Endothelial cell of umbilical vein (primary cell): Measurements from ENCODE around the gene SLAMF1.

Experiments
- JUN ChIP-seq: IDR thresholded peaks from 2 replicates; pipeline ENCODE4 v1.6.1; 2011; ENCODE audit warnings: borderline replicate concordance, low read depth; ENCODE audit not compliant: insufficient read length, insufficient read depth
- POLR2A ChIP-seq: IDR thresholded peaks from 2 replicates; pipeline ENCODE4 v1.6.1; 2012; ENCODE audit warnings: low read depth, mild to moderate bottlenecking, control low read depth, low read length
- POLR2AphosphoS5 ChIP-seq: IDR thresholded peaks from 2 replicates; pipeline ENCODE4 v1.6.1; 2012; ENCODE audit warnings: low read depth, mild to moderate bottlenecking, control low read depth, low read length, moderate library complexity; ENCODE audit not compliant: insufficient read depth
- TF ChIP-seq, protein P1 (sequence below), 2 donors: IDR thresholded peaks; 1 replicate in 1 of 2; 2 replicates in 1 of 2; pipeline ENCODE4 v1.5.1; 2011; ENCODE audit warnings: low read length in 2 of 2, mild to moderate bottlenecking in 2 of 2, moderate library complexity in 2 of 2, control low read depth in 1 of 2, inconsistent platforms in 1 of 2, low read depth in 1 of 2; ENCODE audit not compliant: insufficient read depth in 1 of 2; ENCODE audit errors: extremely low read depth in 1 of 2

DNA sequence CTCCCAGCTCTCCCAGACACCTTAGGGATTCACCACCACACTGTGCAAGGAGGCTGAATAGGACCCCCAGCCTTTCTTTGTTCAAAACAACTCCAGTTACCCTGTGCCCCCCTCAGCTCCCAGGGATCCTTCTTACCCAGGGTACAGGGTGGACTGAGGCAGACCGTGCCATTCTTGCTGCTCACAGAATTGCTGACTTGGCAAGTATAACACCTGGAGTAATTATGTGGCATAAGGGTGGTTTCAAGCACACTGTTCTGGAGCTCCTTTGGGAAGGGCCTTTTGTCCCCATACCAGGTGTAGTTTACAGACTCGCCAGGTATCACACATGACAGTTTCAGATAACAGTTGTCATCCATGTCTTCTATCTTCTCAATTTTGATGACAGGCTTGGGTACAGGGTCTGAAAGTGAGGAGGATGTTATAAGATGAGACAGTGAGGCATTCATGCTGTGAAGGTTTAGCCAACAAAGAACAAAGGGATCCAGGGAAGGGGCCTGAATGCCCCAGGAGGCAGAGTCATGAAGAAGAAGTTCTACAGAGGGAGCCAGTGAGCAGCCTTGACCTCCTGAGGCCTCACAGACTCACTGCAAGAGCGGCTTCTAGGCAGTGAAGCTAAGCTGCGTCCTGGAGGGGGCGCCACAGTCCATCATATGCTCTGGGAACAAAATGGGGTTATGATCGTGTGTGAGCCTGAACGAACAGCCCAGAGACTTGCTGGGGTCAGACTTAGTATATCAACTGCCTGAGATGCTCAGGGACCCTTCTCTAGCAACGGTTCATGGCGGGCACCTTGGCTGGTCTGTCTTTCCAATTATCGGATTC is 34.4 kb upstream of the SLAMF1 start:
- TF ChIP-seq, protein P1, sequence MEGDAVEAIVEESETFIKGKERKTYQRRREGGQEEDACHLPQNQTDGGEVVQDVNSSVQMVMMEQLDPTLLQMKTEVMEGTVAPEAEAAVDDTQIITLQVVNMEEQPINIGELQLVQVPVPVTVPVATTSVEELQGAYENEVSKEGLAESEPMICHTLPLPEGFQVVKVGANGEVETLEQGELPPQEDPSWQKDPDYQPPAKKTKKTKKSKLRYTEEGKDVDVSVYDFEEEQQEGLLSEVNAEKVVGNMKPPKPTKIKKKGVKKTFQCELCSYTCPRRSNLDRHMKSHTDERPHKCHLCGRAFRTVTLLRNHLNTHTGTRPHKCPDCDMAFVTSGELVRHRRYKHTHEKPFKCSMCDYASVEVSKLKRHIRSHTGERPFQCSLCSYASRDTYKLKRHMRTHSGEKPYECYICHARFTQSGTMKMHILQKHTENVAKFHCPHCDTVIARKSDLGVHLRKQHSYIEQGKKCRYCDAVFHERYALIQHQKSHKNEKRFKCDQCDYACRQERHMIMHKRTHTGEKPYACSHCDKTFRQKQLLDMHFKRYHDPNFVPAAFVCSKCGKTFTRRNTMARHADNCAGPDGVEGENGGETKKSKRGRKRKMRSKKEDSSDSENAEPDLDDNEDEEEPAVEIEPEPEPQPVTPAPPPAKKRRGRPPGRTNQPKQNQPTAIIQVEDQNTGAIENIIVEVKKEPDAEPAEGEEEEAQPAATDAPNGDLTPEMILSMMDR (IDR thresholded peaks at IDR 0.05; ENCODE audit: extremely low read depth in 1 of 2, insufficient read depth in 1 of 2, low read depth in 1 of 2, low read length in 2 of 2), result peak; percentile 43 to 57
- TF ChIP-seq POLR2AphosphoS5 (no peak), POLR2A (no peak), JUN (no peak)
